ENCODE measurements around the gene VSIR.

VSIR gene

DNA sequence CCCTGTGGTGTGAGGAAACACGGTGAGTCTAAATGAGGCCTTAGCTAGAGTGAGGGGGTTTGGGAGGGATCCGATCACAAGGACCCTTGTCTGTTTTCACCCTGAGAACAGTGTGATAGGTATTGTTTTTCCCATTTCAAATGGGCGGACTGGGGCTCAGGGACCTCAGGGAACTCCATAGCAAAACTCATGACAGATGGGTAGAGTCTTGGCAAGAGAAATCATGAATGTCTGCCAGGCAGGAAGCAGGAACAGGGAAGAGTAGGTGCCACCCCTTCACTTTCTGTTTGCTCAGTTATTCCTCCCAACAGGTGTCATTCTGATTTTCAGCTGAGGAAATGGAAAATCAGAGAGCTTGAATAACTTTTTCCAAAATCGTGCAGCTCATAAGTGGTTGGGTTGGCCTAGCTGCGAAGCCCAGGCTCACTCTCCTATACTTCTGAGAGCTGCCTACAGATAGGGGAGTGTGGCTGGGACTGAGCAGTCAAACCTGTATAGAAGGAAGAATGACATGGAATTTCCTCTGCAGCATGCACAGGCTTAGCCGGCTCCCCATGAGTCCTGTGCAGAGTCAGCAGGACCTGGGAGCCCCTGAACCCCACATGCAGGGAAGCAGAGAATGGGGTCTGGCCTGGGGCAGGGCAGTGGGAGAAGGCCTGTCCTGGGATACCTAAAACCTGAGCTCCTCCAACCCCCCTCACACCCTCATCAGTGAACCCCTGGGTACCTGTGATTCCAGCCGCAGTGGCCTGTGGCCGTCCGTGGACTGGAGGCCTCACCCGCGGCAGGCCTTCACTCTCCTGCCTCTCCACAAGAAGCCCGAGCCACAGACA lies 36.1 kb downstream of the VSIR start:
- CTCF ChIA-PET = interaction anchor here (1.2 kb wide), 1 partner anchor 9 kb away, joined by 5 read pairs; no protein-coding TSS in a partner anchor

DNA sequence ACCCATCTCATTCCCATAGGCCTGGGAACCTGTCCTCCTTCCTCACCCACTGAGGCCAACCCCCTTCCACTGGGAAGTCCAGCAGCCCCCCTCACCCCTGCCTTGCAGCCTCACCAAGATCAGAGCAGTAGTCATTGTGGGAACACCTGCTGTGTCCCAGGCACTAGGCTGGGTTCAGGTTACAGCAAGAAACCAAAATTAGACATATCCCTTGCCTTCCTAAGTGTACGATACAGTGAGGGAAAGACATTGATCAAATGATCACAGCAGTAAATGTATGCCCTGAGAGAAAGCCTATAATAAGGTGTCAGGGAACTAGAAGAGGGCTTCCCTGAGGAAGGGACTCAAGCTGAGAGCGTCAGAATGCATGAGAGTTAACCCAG lies 36.8 kb downstream of the VSIR start:
- no peak for DNase-seq (ENCODE audit: low spot score)
- ChIA-PET CTCF (interaction anchor here (0.6 to 1.2 kb wide), 3 partner anchors 8 to 417 kb away, joined by 3 to 5 read pairs (median 3); no protein-coding TSS in a partner anchor), POLR2A (ENCODE audit: low non-redundant PET) (no interaction called here)
- peak overlapping the region; percentile 88 for H3K27ac ChIP-seq
- TF ChIP-seq, protein P1, sequence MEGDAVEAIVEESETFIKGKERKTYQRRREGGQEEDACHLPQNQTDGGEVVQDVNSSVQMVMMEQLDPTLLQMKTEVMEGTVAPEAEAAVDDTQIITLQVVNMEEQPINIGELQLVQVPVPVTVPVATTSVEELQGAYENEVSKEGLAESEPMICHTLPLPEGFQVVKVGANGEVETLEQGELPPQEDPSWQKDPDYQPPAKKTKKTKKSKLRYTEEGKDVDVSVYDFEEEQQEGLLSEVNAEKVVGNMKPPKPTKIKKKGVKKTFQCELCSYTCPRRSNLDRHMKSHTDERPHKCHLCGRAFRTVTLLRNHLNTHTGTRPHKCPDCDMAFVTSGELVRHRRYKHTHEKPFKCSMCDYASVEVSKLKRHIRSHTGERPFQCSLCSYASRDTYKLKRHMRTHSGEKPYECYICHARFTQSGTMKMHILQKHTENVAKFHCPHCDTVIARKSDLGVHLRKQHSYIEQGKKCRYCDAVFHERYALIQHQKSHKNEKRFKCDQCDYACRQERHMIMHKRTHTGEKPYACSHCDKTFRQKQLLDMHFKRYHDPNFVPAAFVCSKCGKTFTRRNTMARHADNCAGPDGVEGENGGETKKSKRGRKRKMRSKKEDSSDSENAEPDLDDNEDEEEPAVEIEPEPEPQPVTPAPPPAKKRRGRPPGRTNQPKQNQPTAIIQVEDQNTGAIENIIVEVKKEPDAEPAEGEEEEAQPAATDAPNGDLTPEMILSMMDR (conservative IDR thresholded peaks at IDR 0.05; ENCODE audit: low read depth) = no peak

More for the DNA sequence above, 36.1 kb downstream of the VSIR start:
- no peak for DNase-seq (ENCODE audit: low spot score)
- TF ChIP-seq, protein P1 (conservative IDR thresholded peaks at IDR 0.05; ENCODE audit: low read depth) = no peak
- peak overlapping the region; percentile 88 for H3K27ac ChIP-seq
- POLR2A ChIA-PET (ENCODE audit: low non-redundant PET) = no interaction called here

DNA sequence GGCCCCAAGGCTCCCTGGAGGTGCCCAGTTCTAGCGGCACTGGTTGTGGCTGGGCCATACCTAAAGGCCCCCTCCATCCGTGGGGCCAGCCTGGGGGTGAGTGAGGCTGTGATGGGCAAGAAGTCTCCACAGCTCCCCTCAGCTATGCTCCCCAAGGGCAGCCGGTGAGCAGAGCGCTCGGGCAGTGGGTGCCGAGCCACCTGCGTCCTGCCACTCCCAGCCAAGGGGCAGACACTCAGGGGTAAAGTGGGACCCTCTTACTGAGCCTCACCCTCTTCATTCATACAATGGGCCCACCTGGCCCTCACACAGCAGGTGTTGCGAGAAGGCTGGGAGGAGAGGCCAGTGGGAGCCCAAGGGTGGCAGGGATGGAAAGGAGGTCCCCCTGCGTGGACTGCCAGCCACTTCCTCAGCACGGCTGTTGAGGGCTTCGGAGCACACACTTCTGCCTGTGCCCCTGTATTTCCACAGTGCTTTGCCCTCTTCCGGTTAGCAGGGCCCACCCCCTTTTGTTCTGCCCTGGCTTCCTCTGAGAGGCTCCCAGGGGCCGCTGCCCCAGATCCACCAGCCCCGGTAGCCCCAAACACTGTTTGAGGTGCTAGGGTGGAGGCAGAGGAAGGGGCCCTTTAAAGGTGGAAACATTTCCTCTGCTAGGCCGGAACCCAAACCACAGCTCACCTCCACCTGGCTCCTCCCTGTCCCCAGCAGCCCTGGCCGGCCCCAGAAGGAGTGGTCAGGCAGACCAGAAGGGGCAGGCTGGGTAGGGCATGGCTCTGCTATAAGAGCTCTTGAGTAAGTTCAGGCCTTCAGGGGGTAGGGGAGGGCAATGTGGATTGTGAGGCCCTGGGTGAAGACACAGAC lies 37.4 kb downstream of the VSIR start:
- POLR2A ChIA-PET (ENCODE audit: low non-redundant PET) = no interaction called here
- H3K27ac ChIP-seq = peak overlapping the region; percentile 88
- CTCF ChIA-PET = interaction anchor here (0.5 to 1.2 kb wide), 5 partner anchors 7 to 416 kb away, joined by 3 to 5 read pairs (median 3); no protein-coding TSS in a partner anchor
- TF ChIP-seq, protein P1 (conservative IDR thresholded peaks at IDR 0.05; ENCODE audit: low read depth) = no peak
- no peak for DNase-seq (ENCODE audit: low spot score)

DNA sequence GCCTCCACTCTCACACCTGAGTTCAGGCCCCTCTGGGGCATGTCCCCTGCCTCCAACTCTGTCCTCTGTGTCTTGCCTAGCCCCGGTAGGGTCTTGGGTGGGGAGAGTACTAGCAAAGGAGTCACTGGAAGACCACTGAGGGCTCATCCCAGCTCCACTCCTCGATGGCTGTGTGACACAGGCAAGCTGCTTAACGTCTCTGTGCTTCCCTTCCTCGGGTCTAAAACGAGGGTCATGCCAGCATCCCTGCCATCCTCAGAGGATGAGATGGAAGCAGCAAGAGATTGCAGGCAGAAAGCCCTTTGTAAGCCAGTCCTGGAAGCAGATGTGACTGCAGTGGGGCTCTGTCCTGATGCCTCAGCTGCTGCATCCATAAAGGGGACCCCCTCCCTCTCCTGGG lies 38.5 kb downstream of the VSIR start:
- ChIA-PET POLR2A (ENCODE audit: low non-redundant PET) (no interaction called here), CTCF (interaction anchor here (0.6 to 0.7 kb wide), 2 partner anchors 8 to 314 kb away, joined by 3 read pairs; no protein-coding TSS in a partner anchor)
- TF ChIP-seq, protein P1 (conservative IDR thresholded peaks at IDR 0.05; ENCODE audit: low read depth) = no peak
- H3K27ac ChIP-seq = no peak overlapping the region
- DNase-seq (ENCODE audit: low spot score) = no peak

DNA sequence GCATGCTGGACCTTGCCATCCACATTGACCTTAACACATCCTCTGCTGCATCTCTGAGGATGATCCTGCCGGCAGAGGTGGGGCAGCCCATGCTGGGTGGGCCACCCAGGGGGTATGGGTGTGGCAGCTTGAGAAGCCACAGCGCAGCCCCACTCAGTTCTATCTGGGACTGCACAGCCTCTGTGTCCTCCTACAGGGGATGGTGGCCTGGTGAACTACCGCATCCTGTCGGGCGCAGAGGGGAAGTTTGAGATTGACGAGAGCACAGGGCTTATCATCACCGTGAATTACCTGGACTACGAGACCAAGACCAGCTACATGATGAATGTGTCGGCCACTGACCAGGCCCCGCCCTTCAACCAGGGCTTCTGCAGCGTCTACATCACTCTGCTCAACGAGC lies 41.5 kb downstream of the VSIR start:
- ChIA-PET POLR2A (ENCODE audit: low non-redundant PET) (no interaction called here), CTCF (no interaction called here)
- no peak for DNase-seq (ENCODE audit: low spot score)
- TF ChIP-seq, protein P1 (conservative IDR thresholded peaks at IDR 0.05; ENCODE audit: low read depth) = no peak
- H3K27ac ChIP-seq = no peak overlapping the region

DNA sequence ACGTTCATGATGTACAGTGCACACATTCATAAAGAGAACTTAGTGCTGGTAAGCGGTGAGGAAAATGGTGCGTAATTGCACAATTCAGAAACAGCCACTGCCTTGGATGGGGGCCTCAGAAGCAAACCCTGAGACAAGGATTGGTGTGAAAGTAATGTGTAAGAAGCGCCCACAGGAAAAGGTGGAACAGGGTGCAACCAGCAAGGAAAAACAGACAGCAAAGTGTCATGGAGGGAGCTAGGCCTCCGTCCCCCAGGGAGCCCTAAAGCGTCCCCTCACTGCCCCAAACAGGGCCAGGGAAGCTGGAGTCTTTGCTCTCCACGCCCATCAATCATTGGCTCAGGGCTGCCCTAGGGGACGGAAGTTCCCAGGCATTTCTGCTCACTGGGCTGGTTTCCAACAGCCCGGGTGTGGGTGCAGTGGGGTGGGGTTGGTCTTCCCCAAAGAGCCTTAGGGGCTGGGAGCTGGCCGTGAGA lies 44.1 kb downstream of the VSIR start:
- POLR2A ChIA-PET (ENCODE audit: low non-redundant PET) = interaction anchor here (1.3 kb wide), 1 partner anchor 44 kb away, joined by 3 read pairs; no protein-coding TSS in a partner anchor
- CTCF ChIA-PET = interaction anchor here (0.6 to 2.1 kb wide), 7 partner anchors 8 to 350 kb away, joined by 3 to 9 read pairs (median 3); partner anchors contain the start of gene VSIR
- peak; percentile 97 for DNase-seq (ENCODE audit: low spot score)
- peak overlapping the region; percentile 95 for H3K27ac ChIP-seq
- TF ChIP-seq, protein P1 (conservative IDR thresholded peaks at IDR 0.05; ENCODE audit: low read depth) = no peak

Data from RWPE1 (cell line).